GM12878 (cell line): ENCODE results near the gene ERCC3. TPM values are rescaled to one million over a fixed set of nuclear protein-coding genes. Genes with fewer than 3 reads are reported as not detected.

ENCODE experiments used
- ATAC-seq: fragments of 200-7000 bp; cut with Tn5 transposase; 3 replicates; pipeline ENCODE4 v1.9.1; 2020; ENCODE audit warnings: mild to moderate bottlenecking, moderate library complexity
- BruUV-seq: library from RNA; stranded (reverse); fragments of 400-500 nt; replicated peaks from 2 replicates; lab custom pipeline; 2021; lab: Mats Ljungman, UMichigan
- CTCF ChIA-PET: fragments of 300-600 bp; sonication (Branson Sonifier 250); formaldehyde crosslinking; extraction: SDS; loops from one replicate; lab custom pipeline; 2021; ENCODE audit warnings: inconsistent platforms; lab: Yijun Ruan, JAX
- POLR2A ChIA-PET: fragments of 350-600 bp; formaldehyde crosslinking; extraction: SDS; loops from one replicate; lab custom pipeline; 2021; ENCODE audit warnings: inconsistent platforms; lab: Charles Lee
- RAD21 ChIA-PET: fragments of 300-600 bp; sonication (Branson Sonifier 250); formaldehyde crosslinking; loops from one replicate; lab custom pipeline; 2023; ENCODE audit warnings: antibody characterized with exemption; ENCODE audit not compliant: unreplicated experiment; lab: Charles Lee
- SMC1A ChIA-PET: fragments of 300-600 bp; sonication (Branson Sonifier 250); formaldehyde crosslinking; loops from one replicate; lab custom pipeline; 2023; ENCODE audit not compliant: unreplicated experiment, uncharacterized antibody; lab: Charles Lee
- DNase-seq: peaks from one replicate; pipeline ENCODE4 v3.0.0-alpha.2; 2011; ENCODE audit warnings: low read depth, low spot score
- FAIRE-seq: peaks from 3 replicates; lab custom pipeline; 2011; peaks lifted over from hg19 to GRCh38; lab: Jason Lieb, UNC
- H2AFZ ChIP-seq: 2 replicates; pipeline ENCODE4 v1.6.0; 2011; ENCODE audit warnings: low read depth, low read length, control low read depth; ENCODE audit not compliant: control insufficient read depth
- H3K27ac ChIP-seq: 2 replicates; pipeline ENCODE4 v1.5.1; 2011; ENCODE audit warnings: control low read depth; ENCODE audit not compliant: control insufficient read depth, insufficient read depth
- H3K27me3 ChIP-seq, 2 experiments: replicated peaks in 1 of 2; 2 replicates each; pipeline versions ENCODE4 v1.6.0 to v1.6.1; 2011; ENCODE audit warnings: low read length in 1 of 2; ENCODE audit not compliant: control insufficient read depth in 2 of 2, insufficient read depth in 2 of 2
- H3K36me3 ChIP-seq, 2 experiments: 2 replicates each; pipeline ENCODE4 v1.5.1; 2011; ENCODE audit warnings: low read length in 1 of 2; ENCODE audit not compliant: control insufficient read depth in 2 of 2, insufficient read depth in 2 of 2
- H3K4me1 ChIP-seq: 2 replicates; pipeline ENCODE4 v1.6.1; 2011; ENCODE audit warnings: mild to moderate bottlenecking, low read length, moderate library complexity, mixed read lengths; ENCODE audit not compliant: control insufficient read depth, insufficient read depth
- H3K4me2 ChIP-seq: 2 replicates; pipeline ENCODE4 v1.6.0; 2011; ENCODE audit warnings: control low read depth; ENCODE audit not compliant: control insufficient read depth, insufficient read depth
- H3K4me3 ChIP-seq: fragments of 200-600 bp; sonication (generic); 2 replicates; pipeline ENCODE4 v1.5.1; 2016
- H3K79me2 ChIP-seq: 2 replicates; pipeline ENCODE4 v1.6.0; 2011; ENCODE audit warnings: low read length; ENCODE audit not compliant: control insufficient read depth, insufficient read depth
- H3K9ac ChIP-seq: 2 replicates; pipeline ENCODE4 v1.8.0; 2011; ENCODE audit warnings: low read length, control low read depth, mixed read lengths; ENCODE audit not compliant: control insufficient read depth, insufficient read depth
- H3K9me3 ChIP-seq: replicated peaks from 3 replicates; pipeline ENCODE4 v1.5.1; 2011; ENCODE audit warnings: mild to moderate bottlenecking, low read length; ENCODE audit not compliant: control insufficient read depth, insufficient read depth
- H4K20me1 ChIP-seq: 2 replicates; pipeline ENCODE4 v1.6.0; 2011; ENCODE audit not compliant: control insufficient read depth, insufficient read depth
- BACH1 ChIP-seq: fragments of 450-650 bp; IDR thresholded peaks from 2 replicates; pipeline ENCODE4 v1.6.1; 2017; ENCODE audit warnings: mild to moderate bottlenecking, borderline replicate concordance
- CBX3 ChIP-seq: fragments of 200-600 bp; sonication (generic); IDR thresholded peaks from 2 replicates; pipeline ENCODE4 v1.6.1; 2016; ENCODE audit warnings: low read depth, borderline replicate concordance
- CREB1 ChIP-seq: IDR thresholded peaks from 2 replicates; pipeline ENCODE4 v1.6.1; 2012; ENCODE audit warnings: low read depth, mild to moderate bottlenecking, inconsistent platforms
- DPF2 ChIP-seq: fragments of 450-650 bp; IDR thresholded peaks from 2 replicates; pipeline ENCODE4 v1.6.1; 2017; ENCODE audit warnings: mild to moderate bottlenecking
- EGR1 ChIP-seq, 2 experiments: IDR thresholded peaks; 1 replicate in 1 of 2; 2 replicates in 1 of 2; pipeline ENCODE4 v1.6.1; 2011 to 2012; ENCODE audit warnings: low read depth in 2 of 2, low read length in 2 of 2, borderline replicate concordance in 1 of 2, mild to moderate bottlenecking in 1 of 2, moderate library complexity in 1 of 2
- JUND ChIP-seq: IDR thresholded peaks from 2 replicates; pipeline ENCODE4 v1.6.1; 2012; ENCODE audit warnings: low read depth, mild to moderate bottlenecking, low read length, improper control_type of control experiment, moderate library complexity
- KDM1A ChIP-seq: fragments of 200-600 bp; sonication (generic); IDR thresholded peaks from 2 replicates; pipeline ENCODE4 v1.6.1; 2016; ENCODE audit warnings: borderline replicate concordance
- MYB ChIP-seq: fragments of 150-350 bp; IDR thresholded peaks from 2 replicates; pipeline ENCODE4 v1.6.1; 2014; ENCODE audit warnings: mild to moderate bottlenecking, low read depth, low read length, borderline replicate concordance
- MYC ChIP-seq: IDR thresholded peaks from 2 replicates; pipeline ENCODE4 v1.6.1; 2011; ENCODE audit warnings: mild to moderate bottlenecking, low read length, moderate library complexity, inconsistent platforms; ENCODE audit not compliant: insufficient read depth, insufficient replicate concordance, insufficient read length, severe bottlenecking
- NBN ChIP-seq: fragments of 450-650 bp; IDR thresholded peaks from 2 replicates; pipeline ENCODE4 v1.6.1; 2016
- PAX8 ChIP-seq: fragments of 450-650 bp; IDR thresholded peaks from 2 replicates; pipeline ENCODE4 v1.6.1; 2017; ENCODE audit warnings: mild to moderate bottlenecking, moderate library complexity
- POLR2AphosphoS5 ChIP-seq: IDR thresholded peaks from 2 replicates; pipeline ENCODE4 v1.6.1; 2011; ENCODE audit warnings: mild to moderate bottlenecking, low read length, inconsistent platforms
- RCOR1 ChIP-seq: conservative IDR thresholded peaks from 2 replicates; pipeline ENCODE4 v1.6.1; 2012; ENCODE audit warnings: low read depth, low read length, improper control_type of control experiment
- RUNX3 ChIP-seq: IDR thresholded peaks from 2 replicates; pipeline ENCODE4 v1.6.1; 2012; ENCODE audit warnings: low read length, inconsistent platforms
- SMAD5 ChIP-seq: IDR thresholded peaks from 2 replicates; pipeline ENCODE4 v1.6.1; 2016; ENCODE audit warnings: antibody characterized with exemption, low read depth
- TARDBP ChIP-seq: IDR thresholded peaks from 2 replicates; pipeline ENCODE4 v1.6.1; 2016; ENCODE audit warnings: borderline replicate concordance
- ZNF622 ChIP-seq: fragments of 450-650 bp; IDR thresholded peaks from 2 replicates; pipeline ENCODE4 v1.6.1; 2017; ENCODE audit warnings: mild to moderate bottlenecking, inconsistent platforms
- ZZZ3 ChIP-seq: IDR thresholded peaks from 2 replicates; pipeline ENCODE4 v1.6.1; 2011; ENCODE audit warnings: low read depth; ENCODE audit not compliant: control insufficient read depth, insufficient read length
- WGBS: methylation state at CpG from one replicate; pipeline ENCODE4 v1.1.6; 2016; ENCODE audit warnings: low lambda C conversion rate; ENCODE audit not compliant: insufficient replicate concordance, insufficient coverage; ENCODE audit errors: missing lambda C conversion rate; 5-methylcytosine and 5-hydroxymethylcytosine counted together
- in situ Hi-C: fragments of 300-500 bp; cut with MboI; formaldehyde crosslinking; loops from 9 replicates; pipeline ENCODE4 v1.14.3; 2018; ENCODE audit warnings: mixed read lengths
- intact Hi-C: fragments of 100-400 bp; cut with micrococcal nuclease; formaldehyde crosslinking; loops from one replicate; pipeline ENCODE4 v1.14.2; 2022; ENCODE audit not compliant: unreplicated experiment
- polyA plus RNA-seq, 11 experiments: library from polyadenylated mRNA; depleted of rRNA in 4 of 11; unstranded in 6 of 11; stranded (reverse) in 5 of 11; fragments of >200 nt; fragmentation: Nextera tagmentation in 4 of 11; fragmentation: Illumina TruSeq in 1 of 11; extraction: Ambion mirVana in 4 of 11; extraction: Trizol in 1 of 11; gene quantifications; 1 replicate in 1 of 11; 2 replicates in 10 of 11; pipeline versions ENCODE4 v1.2.1 to v1.2.3, GENCODE V29; 2011 to 2016; ENCODE audit warnings: inconsistent platforms in 2 of 11, missing spikeins in 2 of 11, low read depth in 1 of 11
- total RNA-seq, 4 experiments: library from RNA; depleted of rRNA in 3 of 4; stranded (reverse); fragments of >200 nt in 3 of 4; fragmentation: Illumina TruSeq in 1 of 4; extraction: Trizol in 1 of 4; gene quantifications; 2 replicates each; pipeline versions ENCODE4 v1.2.1 to v1.2.3, GENCODE V29; 2013 to 2021
- TF ChIP-seq, protein P1 (sequence below): IDR thresholded peaks from 2 replicates; pipeline ENCODE4 v1.6.1; 2011; ENCODE audit warnings: borderline replicate concordance, low read depth, mild to moderate bottlenecking, moderate library complexity, low read length; ENCODE audit not compliant: insufficient read depth, poor library complexity, severe bottlenecking
- TF ChIP-seq, protein P2 (sequence below): fragments of 450-650 bp; IDR thresholded peaks from 2 replicates; pipeline ENCODE4 v1.6.1; 2017; ENCODE audit warnings: mild to moderate bottlenecking

ERCC3 gene
- total and polyA plus RNA-seq, 10 of the 15 experiments (the other 5 are each of a cell fraction or from before 2014, with no cell fraction given) = 17.1 to 64.8 (median 42.8) TPM

DNA sequence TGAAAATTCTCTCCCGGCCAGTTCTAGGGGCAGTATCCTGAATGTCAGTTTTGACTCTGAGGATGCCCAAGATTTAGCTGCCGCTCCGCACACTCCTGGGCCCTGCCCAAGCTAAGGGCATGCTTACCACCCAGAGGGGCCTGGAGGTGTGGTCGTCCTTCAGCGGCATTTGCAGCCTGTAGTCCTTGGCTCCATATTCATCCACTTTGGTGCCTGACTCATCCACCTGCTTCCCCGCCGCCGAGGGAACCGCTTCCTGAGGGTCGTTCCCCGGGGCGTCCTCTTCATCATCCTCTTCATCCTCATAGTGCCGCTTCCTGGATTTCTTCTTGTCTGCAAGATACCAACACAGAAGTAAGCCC lies 577 bp downstream of the ERCC3 start:
- ChIA-PET SMC1A (interaction anchor here (0.8 to 2.5 kb wide), 4 partner anchors 12 to 49 kb away, joined by 3 to 13 read pairs (median 4); no protein-coding TSS in a partner anchor), POLR2A (interaction anchor here (0.6 to 3.1 kb wide), 4 partner anchors 12 to 616 kb away, joined by 4 to 11 read pairs (median 4); no protein-coding TSS in a partner anchor), CTCF (interaction anchor here (0.6 to 1.5 kb wide), 7 partner anchors 13 to 589 kb away, joined by 3 to 5 read pairs (median 4); no protein-coding TSS in a partner anchor), RAD21 (interaction anchor here (0.9 to 2.3 kb wide), 6 partner anchors 13 to 226 kb away, joined by 3 to 5 read pairs (median 4); no protein-coding TSS in a partner anchor)
- Histone ChIP-seq H3K27me3 (no peaks in the 10 kb centered on the region), H3K4me3 (peak overlapping the region; percentile 100), H4K20me1 (no peaks in the 10 kb centered on the region), H3K4me2 (peak overlapping the region; percentile 69), H3K4me1 (no peaks in the 10 kb centered on the region), H3K36me3 (peaks cover 13 to 18% of the 10 kb centered on the region in 2 experiments), H3K9ac (peak overlapping the region; percentile 91), H2AFZ (peak overlapping the region; percentile 81; the same call in 1 of the 2 replicates), H3K27ac (peak overlapping the region; percentile 83), H3K9me3 (no peaks in the 10 kb centered on the region), H3K79me2 (peaks cover 19% of the 10 kb centered on the region)
- peak; percentile 14 for ATAC-seq
- TF ChIP-seq ZNF622 (no peak), MYC (no peak), JUND (no peak), CBX3 (no peak), SMAD5 (no peak), RUNX3 (no peak), BACH1 (no peak), MYB (no peak), RCOR1 (no peak), ZZZ3 (no peak), PAX8 (no peak), POLR2AphosphoS5 (no peak), CREB1 (no peak), TARDBP (no peak), DPF2 (no peak), NBN (no peak), EGR1 (IDR thresholded peaks at IDR 0.05; ENCODE audit: borderline replicate concordance in 1 of 2, low read depth in 2 of 2, low read length in 2 of 2) (no peak), KDM1A (no peak)
- TF ChIP-seq, protein P1, sequence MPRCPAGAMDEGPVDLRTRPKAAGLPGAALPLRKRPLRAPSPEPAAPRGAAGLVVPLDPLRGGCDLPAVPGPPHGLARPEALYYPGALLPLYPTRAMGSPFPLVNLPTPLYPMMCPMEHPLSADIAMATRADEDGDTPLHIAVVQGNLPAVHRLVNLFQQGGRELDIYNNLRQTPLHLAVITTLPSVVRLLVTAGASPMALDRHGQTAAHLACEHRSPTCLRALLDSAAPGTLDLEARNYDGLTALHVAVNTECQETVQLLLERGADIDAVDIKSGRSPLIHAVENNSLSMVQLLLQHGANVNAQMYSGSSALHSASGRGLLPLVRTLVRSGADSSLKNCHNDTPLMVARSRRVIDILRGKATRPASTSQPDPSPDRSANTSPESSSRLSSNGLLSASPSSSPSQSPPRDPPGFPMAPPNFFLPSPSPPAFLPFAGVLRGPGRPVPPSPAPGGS = no peak
- TF ChIP-seq, protein P2, sequence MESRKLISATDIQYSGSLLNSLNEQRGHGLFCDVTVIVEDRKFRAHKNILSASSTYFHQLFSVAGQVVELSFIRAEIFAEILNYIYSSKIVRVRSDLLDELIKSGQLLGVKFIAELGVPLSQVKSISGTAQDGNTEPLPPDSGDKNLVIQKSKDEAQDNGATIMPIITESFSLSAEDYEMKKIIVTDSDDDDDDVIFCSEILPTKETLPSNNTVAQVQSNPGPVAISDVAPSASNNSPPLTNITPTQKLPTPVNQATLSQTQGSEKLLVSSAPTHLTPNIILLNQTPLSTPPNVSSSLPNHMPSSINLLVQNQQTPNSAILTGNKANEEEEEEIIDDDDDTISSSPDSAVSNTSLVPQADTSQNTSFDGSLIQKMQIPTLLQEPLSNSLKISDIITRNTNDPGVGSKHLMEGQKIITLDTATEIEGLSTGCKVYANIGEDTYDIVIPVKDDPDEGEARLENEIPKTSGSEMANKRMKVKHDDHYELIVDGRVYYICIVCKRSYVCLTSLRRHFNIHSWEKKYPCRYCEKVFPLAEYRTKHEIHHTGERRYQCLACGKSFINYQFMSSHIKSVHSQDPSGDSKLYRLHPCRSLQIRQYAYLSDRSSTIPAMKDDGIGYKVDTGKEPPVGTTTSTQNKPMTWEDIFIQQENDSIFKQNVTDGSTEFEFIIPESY = no peak
- intact Hi-C loops (loop anchor here (10.0 kb wide), 1 partner anchor 209 kb away; no protein-coding TSS in a partner anchor), in situ Hi-C loops (no loop called here)
- no peak for FAIRE-seq
- BruUV-seq = TSS peak; percentile 68
- no peak for DNase-seq
- 24% methylated on average over 13 of the region's 13 CpGs for WGBS
